ENCODE results near the gene SHPK.

DNA sequence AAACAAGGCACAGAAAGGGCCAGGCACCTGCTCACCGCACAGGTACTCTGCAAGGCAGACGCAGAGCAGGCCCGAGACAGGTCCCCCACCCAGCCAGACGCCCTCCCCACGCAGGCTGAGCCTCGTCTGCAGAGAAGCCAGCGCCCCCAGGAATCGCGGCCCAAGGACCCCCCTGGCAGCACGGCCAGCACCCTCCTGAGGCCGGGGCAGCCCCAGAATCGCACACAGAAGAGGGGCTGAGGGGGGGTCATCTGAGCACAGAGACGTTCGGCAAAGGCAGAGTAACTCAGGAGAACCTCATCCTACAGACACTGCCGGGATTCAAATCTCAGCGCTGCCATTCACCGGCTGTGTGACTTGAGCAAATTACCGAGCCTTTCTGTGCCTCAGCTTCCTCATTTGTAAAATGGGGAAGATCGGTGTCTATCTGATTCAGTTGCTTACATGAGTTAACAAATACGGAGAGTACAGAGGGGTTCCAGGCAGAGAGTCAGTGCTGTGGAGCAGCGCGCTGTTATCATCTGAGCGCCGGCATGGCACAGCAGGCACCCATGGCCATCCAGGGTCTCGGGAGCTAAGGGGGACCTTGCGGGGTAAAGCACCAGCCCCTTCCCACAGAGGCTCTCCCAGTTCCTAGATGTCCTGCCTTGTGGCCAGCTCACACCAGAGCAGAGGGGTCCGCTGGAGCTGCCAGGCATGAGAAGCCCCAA lies 42.9 kb upstream of the SHPK start:
- TF ChIP-seq, protein P1, sequence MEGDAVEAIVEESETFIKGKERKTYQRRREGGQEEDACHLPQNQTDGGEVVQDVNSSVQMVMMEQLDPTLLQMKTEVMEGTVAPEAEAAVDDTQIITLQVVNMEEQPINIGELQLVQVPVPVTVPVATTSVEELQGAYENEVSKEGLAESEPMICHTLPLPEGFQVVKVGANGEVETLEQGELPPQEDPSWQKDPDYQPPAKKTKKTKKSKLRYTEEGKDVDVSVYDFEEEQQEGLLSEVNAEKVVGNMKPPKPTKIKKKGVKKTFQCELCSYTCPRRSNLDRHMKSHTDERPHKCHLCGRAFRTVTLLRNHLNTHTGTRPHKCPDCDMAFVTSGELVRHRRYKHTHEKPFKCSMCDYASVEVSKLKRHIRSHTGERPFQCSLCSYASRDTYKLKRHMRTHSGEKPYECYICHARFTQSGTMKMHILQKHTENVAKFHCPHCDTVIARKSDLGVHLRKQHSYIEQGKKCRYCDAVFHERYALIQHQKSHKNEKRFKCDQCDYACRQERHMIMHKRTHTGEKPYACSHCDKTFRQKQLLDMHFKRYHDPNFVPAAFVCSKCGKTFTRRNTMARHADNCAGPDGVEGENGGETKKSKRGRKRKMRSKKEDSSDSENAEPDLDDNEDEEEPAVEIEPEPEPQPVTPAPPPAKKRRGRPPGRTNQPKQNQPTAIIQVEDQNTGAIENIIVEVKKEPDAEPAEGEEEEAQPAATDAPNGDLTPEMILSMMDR (IDR thresholded peaks at IDR 0.05), result no peak
- TF ChIP-seq POLR2AphosphoS5 (IDR thresholded peaks at IDR 0.05) (no peak), EP300 (IDR thresholded peaks at IDR 0.05) (no peak), POLR2A (IDR thresholded peaks at IDR 0.05) (no peak)
